HEK293T (cell line): ENCODE data around the gene ARMC9.
"Not testable (repeated sequence)": the region's sequence is repeated elsewhere in the genome, so short reads cannot be mapped to it uniquely, and the experiment has no call there.

Experiments
- CTCF ChIA-PET: fragments of 350-600 bp; formaldehyde crosslinking; extraction: SDS; loops from one replicate; lab custom pipeline; 2021; ENCODE audit warnings: antibody characterized with exemption, inconsistent platforms; lab: Yijun Ruan, JAX
- POLR2A ChIA-PET: fragments of 350-600 bp; formaldehyde crosslinking; extraction: SDS; loops from one replicate; lab custom pipeline; 2020; ENCODE audit warnings: antibody characterized with exemption, inconsistent platforms; lab: Yijun Ruan, JAX
- DNase-seq: peaks from one replicate; pipeline ENCODE4 v3.0.0; 2012; ENCODE audit warnings: mixed read lengths; ENCODE audit errors: extremely low spot score
- ARNT ChIP-seq: fragments of 450-650 bp; IDR thresholded peaks from 2 replicates; pipeline ENCODE4 v1.6.1; 2017; ENCODE audit warnings: mild to moderate bottlenecking
- BHLHE40 ChIP-seq: fragments of 450-650 bp; IDR thresholded peaks from 2 replicates; pipeline ENCODE4 v1.6.1; 2016; ENCODE audit warnings: mild to moderate bottlenecking, moderate library complexity, borderline replicate concordance
- CTBP1 ChIP-seq: fragments of 450-650 bp; IDR thresholded peaks from 2 replicates; pipeline ENCODE4 v1.6.1; 2016; ENCODE audit warnings: borderline replicate concordance
- ELF4 ChIP-seq: fragments of 450-650 bp; IDR thresholded peaks from 2 replicates; pipeline ENCODE4 v1.6.1; 2017; ENCODE audit warnings: antibody characterized with exemption
- FOXA1 ChIP-seq: fragments of 450-650 bp; IDR thresholded peaks from 2 replicates; pipeline ENCODE4 v1.6.1; 2016; ENCODE audit warnings: mild to moderate bottlenecking
- FOXK2 ChIP-seq: fragments of 450-650 bp; IDR thresholded peaks from 2 replicates; pipeline ENCODE4 v1.6.1; 2016; ENCODE audit warnings: mild to moderate bottlenecking
- FOXM1 ChIP-seq: fragments of 450-650 bp; IDR thresholded peaks from 2 replicates; pipeline ENCODE4 v1.6.1; 2017; ENCODE audit warnings: mild to moderate bottlenecking, borderline replicate concordance
- HDGF ChIP-seq: fragments of 450-650 bp; IDR thresholded peaks from 2 replicates; pipeline ENCODE4 v1.6.1; 2017; ENCODE audit warnings: antibody characterized with exemption, borderline replicate concordance
- L3MBTL2 ChIP-seq: fragments of 450-650 bp; conservative IDR thresholded peaks from 2 replicates; pipeline ENCODE4 v1.6.1; 2016; ENCODE audit warnings: mild to moderate bottlenecking
- LEF1 ChIP-seq: fragments of 450-650 bp; IDR thresholded peaks from 2 replicates; pipeline ENCODE4 v1.6.1; 2017; ENCODE audit warnings: mild to moderate bottlenecking, borderline replicate concordance
- NFRKB ChIP-seq: fragments of 450-650 bp; IDR thresholded peaks from 2 replicates; pipeline ENCODE4 v1.6.1; 2016; ENCODE audit warnings: mild to moderate bottlenecking, moderate library complexity
- PKNOX1 ChIP-seq: fragments of 450-650 bp; IDR thresholded peaks from 2 replicates; pipeline ENCODE4 v1.6.1; 2016
- SP1 ChIP-seq: fragments of 450-650 bp; IDR thresholded peaks from 2 replicates; pipeline ENCODE4 v1.6.1; 2017
- SUZ12 ChIP-seq: fragments of 450-650 bp; IDR thresholded peaks from 2 replicates; pipeline ENCODE4 v1.6.1; 2016; ENCODE audit warnings: mild to moderate bottlenecking
- TARDBP ChIP-seq: fragments of 450-650 bp; IDR thresholded peaks from 2 replicates; pipeline ENCODE4 v1.6.1; 2016
- ZNF384 ChIP-seq: fragments of 450-650 bp; IDR thresholded peaks from 2 replicates; pipeline ENCODE4 v1.6.1; 2016

ARMC9 gene

GRCh38 chr2:231250146-231250545, 51.7 kb downstream of the ARMC9 start:
- ChIA-PET POLR2A (interaction anchor here (0.6 kb wide), 1 partner anchor 214 kb away, joined by 3 read pairs; the partner anchor contains the start of gene NCL), CTCF (interaction anchor here (0.5 kb wide), 1 partner anchor 11 kb away, joined by 3 read pairs; no protein-coding TSS in a partner anchor)
- no peak for DNase-seq
- TF ChIP-seq ARNT = no peak
- TF ChIP-seq FOXK2 = no peak
- TF ChIP-seq HDGF = no peak
- no peak for TF ChIP-seq LEF1
- no peak for TF ChIP-seq ELF4
- no peak for TF ChIP-seq BHLHE40
- no peak for TF ChIP-seq CTBP1
- no peak for TF ChIP-seq SUZ12
- TF ChIP-seq L3MBTL2 = no peak
- no peak for TF ChIP-seq ZNF384
- no peak for TF ChIP-seq NFRKB
- no peak for TF ChIP-seq SP1
- no peak for TF ChIP-seq FOXA1

- ChIA-PET CTCF (interaction anchor here (0.5 kb wide), 1 partner anchor 10 kb away, joined by 3 read pairs; no protein-coding TSS in a partner anchor), POLR2A (interaction anchor here (0.6 kb wide), 1 partner anchor 214 kb away, joined by 3 read pairs; the partner anchor contains the start of gene NCL)
- TF ChIP-seq ARNT (no peak), BHLHE40 (no peak), HDGF (no peak), FOXA1 (no peak), LEF1 (no peak), PKNOX1 (no peak), FOXM1 (no peak), SUZ12 (no peak), NFRKB (no peak), ZNF384 (no peak), TARDBP (no peak), ELF4 (no peak), SP1 (no peak), CTBP1 (no peak), L3MBTL2 (no peak), FOXK2 (no peak)
- DNase-seq = no peak
Observed at GRCh38 chr2:231250698-231251097, 52.3 kb downstream of the ARMC9 start.

- DNase-seq, POLR2A ChIA-PET: not testable (repeated sequence)
- CTCF ChIA-PET = interaction anchor here (0.5 kb wide), 1 partner anchor 10 kb away, joined by 3 read pairs; no protein-coding TSS in a partner anchor
Observed at GRCh38 chr2:231253292-231253691, 54.9 kb downstream of the ARMC9 start.

- POLR2A ChIA-PET = no interaction called here
- TF ChIP-seq SP1 = no peak
- TF ChIP-seq L3MBTL2 = no peak
- TF ChIP-seq ARNT = no peak
- TF ChIP-seq ZNF384 = no peak
- no peak for TF ChIP-seq BHLHE40
- no peak for TF ChIP-seq FOXM1
- TF ChIP-seq SUZ12 = no peak
- no peak for TF ChIP-seq NFRKB
- no peak for TF ChIP-seq HDGF
- TF ChIP-seq ELF4 = no peak
- no peak for TF ChIP-seq TARDBP
- no peak for TF ChIP-seq LEF1
- no peak for TF ChIP-seq FOXA1
- no peak for TF ChIP-seq PKNOX1
- TF ChIP-seq FOXK2 = no peak
- TF ChIP-seq CTBP1 = no peak
- DNase-seq = no peak
- CTCF ChIA-PET = no interaction called here
Observed at GRCh38 chr2:231256494-231256893, 58.1 kb downstream of the ARMC9 start.

- ChIA-PET POLR2A (no interaction called here), CTCF (no interaction called here)
- TF ChIP-seq PKNOX1 = no peak
- no peak for TF ChIP-seq NFRKB
- TF ChIP-seq ELF4 = no peak
- no peak for TF ChIP-seq FOXA1
- no peak for TF ChIP-seq SP1
- TF ChIP-seq LEF1 = no peak
- no peak for TF ChIP-seq CTBP1
- no peak for TF ChIP-seq L3MBTL2
- no peak for TF ChIP-seq HDGF
- DNase-seq = no peak
Observed at GRCh38 chr2:231257763-231258162, 59.3 kb downstream of the ARMC9 start.

GRCh38 chr2:231258701-231259100, 60.3 kb downstream of the ARMC9 start:
- DNase-seq = no peak
- ChIA-PET POLR2A (no interaction called here), CTCF (no interaction called here)
- no peak for TF ChIP-seq ELF4
- no peak for TF ChIP-seq PKNOX1
- no peak for TF ChIP-seq HDGF
- TF ChIP-seq FOXA1 = no peak
- no peak for TF ChIP-seq L3MBTL2
